GM12872 (cell line): ENCODE measurements around the gene HLA-DPB1.

Experiments
- CTCF ChIP-seq: IDR thresholded peaks from 3 replicates; pipeline ENCODE4 v1.5.1; 2011; ENCODE audit warnings: low read depth, mild to moderate bottlenecking, low read length, moderate library complexity; ENCODE audit not compliant: insufficient read depth

The HLA-DPB1 gene

GRCh38 chr6:33108307-33108706 is 32.5 kb downstream of the HLA-DPB1 start:
- TF ChIP-seq CTCF, result no peak

- TF ChIP-seq CTCF, result no peak
Measured at GRCh38 chr6:33112148-33112547, 36.4 kb downstream of the HLA-DPB1 start.

GRCh38 chr6:33113755-33114154 is 38.0 kb downstream of the HLA-DPB1 start:
- no peak for TF ChIP-seq CTCF

GRCh38 chr6:33114406-33114805 is 38.6 kb downstream of the HLA-DPB1 start:
- TF ChIP-seq CTCF, result no peak

- TF ChIP-seq CTCF, result no peak
Measured at GRCh38 chr6:33116417-33116816, 40.6 kb downstream of the HLA-DPB1 start.

GRCh38 chr6:33116841-33117711 is 41.3 kb downstream of the HLA-DPB1 start:
- no peak for TF ChIP-seq CTCF

GRCh38 chr6:33117811-33118277 is 42.1 kb downstream of the HLA-DPB1 start:
- TF ChIP-seq CTCF, result no peak
